Left hindlimb (tissue), 1 donor: ENCODE results near the gene RAB11FIP5.
"Not testable (repeated sequence)": the region's sequence is repeated elsewhere in the genome, so short reads cannot be mapped to it uniquely, and the experiment has no call there.

Experiments used
- DNase-seq: peaks from one replicate; pipeline ENCODE4 v3.0.0-alpha.2; 2018

The RAB11FIP5 gene

GRCh38 chr2:73112913-73113854 is at the start of gene RAB11FIP5:
Gene RAB11FIP5 (minus strand): TSS chr2:73112948. CDS start chr2:73112777, 171 bp downstream.
- DNase-seq = peak; percentile 81

GRCh38 chr2:73156539-73157124 is 43.9 kb upstream of the RAB11FIP5 start:
- DNase-seq = peak; percentile 49

GRCh38 chr2:73142937-73143336 is 30.2 kb upstream of the RAB11FIP5 start:
- DNase-seq = no peak

GRCh38 chr2:73141896-73142295 is 29.1 kb upstream of the RAB11FIP5 start:
- no peak for DNase-seq

GRCh38 chr2:73135236-73135635 is 22.5 kb upstream of the RAB11FIP5 start:
- no peak for DNase-seq

- DNase-seq = no peak
Measured at GRCh38 chr2:73134471-73134870, 21.7 kb upstream of the RAB11FIP5 start.

GRCh38 chr2:73133566-73134197 is 20.9 kb upstream of the RAB11FIP5 start:
- DNase-seq = no peak

GRCh38 chr2:73131807-73132206 is 19.1 kb upstream of the RAB11FIP5 start:
- no peak for DNase-seq

GRCh38 chr2:73130790-73131189 is 18.0 kb upstream of the RAB11FIP5 start:
- DNase-seq = no peak

- no peak for DNase-seq
Measured at GRCh38 chr2:73128841-73129535, 16.2 kb upstream of the RAB11FIP5 start.

GRCh38 chr2:73122536-73122935 is 9.8 kb upstream of the RAB11FIP5 start:
- no peak for DNase-seq

- not testable (repeated sequence) for DNase-seq
Measured at GRCh38 chr2:73119611-73120239, 7.0 kb upstream of the RAB11FIP5 start.

- no peak for DNase-seq
Measured at GRCh38 chr2:73117441-73117840, 4.7 kb upstream of the RAB11FIP5 start.

GRCh38 chr2:73116182-73116960 is 3.6 kb upstream of the RAB11FIP5 start:
- DNase-seq = no peak

- DNase-seq = no peak
Measured at GRCh38 chr2:73114273-73114867, 1.6 kb upstream of the RAB11FIP5 start.

- peak; percentile 45 for DNase-seq
Measured at GRCh38 chr2:73112026-73112912, 479 bp downstream of the RAB11FIP5 start.

- peak; percentile 44 for DNase-seq
Measured at GRCh38 chr2:73111073-73112025, 1.4 kb downstream of the RAB11FIP5 start.

GRCh38 chr2:73110168-73111072 is 2.3 kb downstream of the RAB11FIP5 start:
- DNase-seq = peak; percentile 45
